HepG2 (cell line): ENCODE results near the gene PTGR3. TPM values are rescaled to one million over a fixed set of nuclear protein-coding genes. Genes with fewer than 3 reads are reported as not detected.

Source experiments
- ATAC-seq: fragments of 200-7000 bp; cut with Tn5 transposase; 3 replicates; pipeline ENCODE4 v1.9.1; 2020; ENCODE audit warnings: mild to moderate bottlenecking, moderate library complexity
- BruUV-seq: library from RNA; stranded (reverse); fragments of 400-500 nt; replicated peaks from 2 replicates; lab custom pipeline; 2021; lab: Mats Ljungman, UMichigan
- CTCF ChIA-PET: fragments of 300-600 bp; formaldehyde crosslinking; extraction: SDS; loops from one replicate; lab custom pipeline; 2021; ENCODE audit warnings: low total read pairs, inconsistent platforms, low intra/inter-chr PET ratio; lab: Yijun Ruan, JAX
- POLR2A ChIA-PET: fragments of 350-600 bp; sonication (Branson Sonifier 250); formaldehyde crosslinking; loops from one replicate; lab custom pipeline; 2020; ENCODE audit warnings: antibody characterized with exemption, inconsistent platforms; lab: Yijun Ruan, JAX
- DNase-seq: peaks from one replicate; pipeline ENCODE4 v3.0.0-alpha.2; 2015; ENCODE audit warnings: low spot score
- FAIRE-seq: peaks from 3 replicates; lab custom pipeline; 2011; peaks lifted over from hg19 to GRCh38; lab: Jason Lieb, UNC
- H2AFZ ChIP-seq: one replicate; pipeline ENCODE4 v1.6.1; 2011; ENCODE audit warnings: low read length, inconsistent platforms
- H3K27ac ChIP-seq: fragments of 300-600 bp; 3 replicates; pipeline ENCODE4 v1.8.0; 2011; ENCODE audit warnings: mixed run types, mild to moderate bottlenecking, mixed read lengths, low read length, inconsistent platforms; ENCODE audit not compliant: insufficient read depth; ENCODE audit errors: extremely low read length
- H3K27me3 ChIP-seq, 2 experiments: fragments of 200-600 bp in 1 of 2; 2 replicates in 1 of 2; 3 replicates in 1 of 2; pipeline versions ENCODE4 v1.6.0 to v1.8.0; 2011; ENCODE audit warnings: low read length in 2 of 2, mild to moderate bottlenecking in 2 of 2, moderate library complexity in 2 of 2, inconsistent platforms in 1 of 2; ENCODE audit not compliant: insufficient read depth in 2 of 2, control insufficient read depth in 1 of 2
- H3K36me3 ChIP-seq, 2 experiments: fragments of 200-600 bp in 1 of 2; replicated peaks in 1 of 2; 2 replicates in 1 of 2; 3 replicates in 1 of 2; pipeline versions ENCODE4 v1.5.1 to v1.8.0; 2011; ENCODE audit warnings: low read length in 2 of 2, inconsistent platforms in 1 of 2; ENCODE audit not compliant: insufficient read depth in 2 of 2, control insufficient read depth in 1 of 2
- H3K4me1 ChIP-seq: 2 replicates; pipeline ENCODE4 v1.5.1; 2012; ENCODE audit warnings: low read length, inconsistent platforms; ENCODE audit not compliant: insufficient read depth
- H3K4me2 ChIP-seq: 2 replicates; pipeline ENCODE4 v1.6.0; 2011; ENCODE audit warnings: low read depth, low read length, inconsistent platforms
- H3K4me3 ChIP-seq, 3 experiments: fragments of 200-600 bp in 1 of 3; sonication (generic), shearing (Covaris generic) in 1 of 3; replicated peaks in 1 of 3; 2 replicates each; pipeline ENCODE4 v1.5.1; 2011 to 2016; ENCODE audit warnings: low read length in 3 of 3, inconsistent platforms in 2 of 3, low read depth in 2 of 3, mild to moderate bottlenecking in 2 of 3, control low read depth in 1 of 3, mixed read lengths in 1 of 3; ENCODE audit not compliant: insufficient read depth in 1 of 3
- H3K79me2 ChIP-seq: one replicate; pipeline ENCODE4 v1.6.1; 2011; ENCODE audit warnings: low read length, inconsistent platforms; ENCODE audit not compliant: insufficient read depth
- H3K9ac ChIP-seq: 2 replicates; pipeline ENCODE4 v1.6.0; 2011; ENCODE audit warnings: mild to moderate bottlenecking, low read depth, low read length, inconsistent platforms; ENCODE audit not compliant: insufficient read depth
- H3K9me3 ChIP-seq: 2 replicates; pipeline ENCODE4 v1.5.1; 2012; ENCODE audit warnings: mild to moderate bottlenecking, low read length
- H4K20me1 ChIP-seq: 2 replicates; pipeline ENCODE4 v1.6.0; 2011; ENCODE audit warnings: inconsistent platforms, mild to moderate bottlenecking, low read length, moderate library complexity; ENCODE audit not compliant: insufficient read depth
- CCDC6 ChIP-seq: sonication (generic); formaldehyde crosslinking; IDR thresholded peaks from 2 replicates; pipeline ENCODE4 v1.8.1; 2022; ENCODE audit warnings: mild to moderate bottlenecking, missing genetic modification reagents, moderate library complexity
- IRF2 ChIP-seq: IDR thresholded peaks from 2 replicates; pipeline ENCODE4 v1.6.1; 2018; ENCODE audit warnings: missing genetic modification reagents, missing compliant biosample characterization
- NAIF1 ChIP-seq: sonication (generic); formaldehyde crosslinking; IDR thresholded peaks from 2 replicates; pipeline ENCODE4 v1.5.0; 2020; ENCODE audit warnings: mild to moderate bottlenecking, missing genetic modification reagents, borderline replicate concordance
- STAT5B ChIP-seq: sonication (generic); formaldehyde crosslinking; IDR thresholded peaks from 2 replicates; pipeline ENCODE4 v1.4.0; 2020; ENCODE audit warnings: missing genetic modification reagents
- ZNF205 ChIP-seq: IDR thresholded peaks from 2 replicates; pipeline ENCODE4 v1.6.1; 2018; ENCODE audit warnings: missing biosample characterization, missing genetic modification reagents
- ZNF746 ChIP-seq: sonication (generic); formaldehyde crosslinking; IDR thresholded peaks from 2 replicates; pipeline ENCODE4 v1.8.0; 2022; ENCODE audit warnings: mild to moderate bottlenecking, missing genetic modification reagents
- ZNF770 ChIP-seq: sonication (generic); formaldehyde crosslinking; IDR thresholded peaks from 2 replicates; pipeline ENCODE4 v1.5.0; 2020; ENCODE audit warnings: mild to moderate bottlenecking, missing genetic modification reagents
- ZNF781 ChIP-seq: sonication (generic); formaldehyde crosslinking; IDR thresholded peaks from 2 replicates; pipeline ENCODE4 v1.5.1; 2020; ENCODE audit warnings: borderline replicate concordance, mild to moderate bottlenecking, missing genetic modification reagents; ENCODE audit errors: not compliant biosample characterization
- WGBS: methylation state at CpG from one replicate; pipeline ENCODE4 v1.1.6; 2017; ENCODE audit warnings: low lambda C conversion rate; 5-methylcytosine and 5-hydroxymethylcytosine counted together
- in situ Hi-C: cut with HindIII; loops from 2 replicates; pipeline ENCODE4 v1.10.0; 2017; ENCODE audit warnings: low pct_unique_long_range_greater_than_20kb; ENCODE audit not compliant: extremely low pct_ligation_motif_present
- intact Hi-C: fragments of 100-400 bp; cut with micrococcal nuclease; formaldehyde crosslinking; loops from one replicate; pipeline ENCODE4 v1.10.0; 2022; ENCODE audit not compliant: unreplicated experiment
- polyA plus RNA-seq, 8 experiments: library from polyadenylated mRNA; depleted of rRNA in 3 of 8; stranded (reverse) in 7 of 8; unstranded in 1 of 8; fragments of >200 nt; fragmentation: Illumina TruSeq in 4 of 8; extraction: Trizol in 4 of 8; gene quantifications; 2 replicates each; pipeline versions ENCODE4 v1.2.1 to v1.2.3, GENCODE V29; 2011 to 2016; ENCODE audit warnings: low read depth in 4 of 8, missing spikeins in 1 of 8, mixed read lengths in 1 of 8; ENCODE audit not compliant: insufficient read depth in 1 of 8
- total RNA-seq, 5 experiments: library from RNA; depleted of rRNA; stranded (reverse); fragments of >200 nt; fragmentation: Illumina TruSeq; extraction: Trizol; gene quantifications; 2 replicates each; pipeline ENCODE4 v1.2.3, GENCODE V29; 2016; ENCODE audit warnings: low read depth in 1 of 5
- TF ChIP-seq, protein P1 (sequence below), 2 experiments: sonication (generic) in 1 of 2; formaldehyde crosslinking in 1 of 2; IDR thresholded peaks; 2 replicates each; pipeline versions ENCODE4 v1.4.0 to v1.6.1; 2018 to 2020; ENCODE audit warnings: missing genetic modification reagents in 2 of 2, borderline replicate concordance in 1 of 2, low read depth in 1 of 2, mild to moderate bottlenecking in 1 of 2, missing biosample characterization in 1 of 2
- TF ChIP-seq, protein P2 (sequence below): sonication (generic); formaldehyde crosslinking; IDR thresholded peaks from 2 replicates; pipeline ENCODE4 v1.4.0; 2020; ENCODE audit warnings: missing genetic modification reagents

Gene PTGR3
- total and polyA plus RNA-seq, 2 of the 13 experiments (the other 11 are each of a cell fraction or from before 2014, with no cell fraction given), result 11.5 to 25.3 TPM

- TF ChIP-seq ZNF770 (CRISPR knock-in tag), result no peak
Observed at GRCh38 chr18:75162978-75163377, 46.0 kb downstream of the PTGR3 start (continued).

DNA sequence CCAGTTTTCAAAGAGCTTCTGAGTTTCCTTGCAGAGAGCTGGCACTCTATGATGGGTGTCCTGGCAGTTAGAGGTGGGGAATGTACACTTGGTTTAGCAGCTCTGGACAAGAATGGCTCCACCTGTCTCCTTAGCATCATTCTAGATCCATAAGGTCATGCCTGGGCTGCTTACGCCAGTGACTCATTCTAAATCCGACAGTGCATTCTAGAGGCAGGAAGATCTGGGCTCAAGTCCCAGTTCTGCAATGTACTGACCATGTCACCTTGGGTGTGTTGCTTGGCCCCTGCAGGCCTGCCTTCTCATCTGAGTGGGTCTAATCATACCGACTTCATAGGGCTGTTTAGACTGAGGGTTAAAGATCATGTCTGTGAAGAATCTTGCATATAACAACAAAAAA lies 46.5 kb downstream of the PTGR3 start:
- no peaks in the 10 kb centered on the region for H3K79me2 ChIP-seq
- intact Hi-C loops (loop anchor here (5.0 kb wide), 2 partner anchors 45 to 80 kb away; partner anchors contain the start of gene PTGR3), in situ Hi-C loops (loop anchor here (25.0 kb wide), 1 partner anchor 325 kb away; no protein-coding TSS in a partner anchor)
- H3K4me1 ChIP-seq, result peaks cover 13% of the 10 kb centered on the region
- TF ChIP-seq ZNF746 (CRISPR knock-in tag), result no peak
- no peak for TF ChIP-seq ZNF781 (CRISPR knock-in tag)
- TF ChIP-seq CCDC6 (CRISPR knock-in tag), result no peak
- no peak for TF ChIP-seq STAT5B (CRISPR knock-in tag)
- TF ChIP-seq, protein P1, sequence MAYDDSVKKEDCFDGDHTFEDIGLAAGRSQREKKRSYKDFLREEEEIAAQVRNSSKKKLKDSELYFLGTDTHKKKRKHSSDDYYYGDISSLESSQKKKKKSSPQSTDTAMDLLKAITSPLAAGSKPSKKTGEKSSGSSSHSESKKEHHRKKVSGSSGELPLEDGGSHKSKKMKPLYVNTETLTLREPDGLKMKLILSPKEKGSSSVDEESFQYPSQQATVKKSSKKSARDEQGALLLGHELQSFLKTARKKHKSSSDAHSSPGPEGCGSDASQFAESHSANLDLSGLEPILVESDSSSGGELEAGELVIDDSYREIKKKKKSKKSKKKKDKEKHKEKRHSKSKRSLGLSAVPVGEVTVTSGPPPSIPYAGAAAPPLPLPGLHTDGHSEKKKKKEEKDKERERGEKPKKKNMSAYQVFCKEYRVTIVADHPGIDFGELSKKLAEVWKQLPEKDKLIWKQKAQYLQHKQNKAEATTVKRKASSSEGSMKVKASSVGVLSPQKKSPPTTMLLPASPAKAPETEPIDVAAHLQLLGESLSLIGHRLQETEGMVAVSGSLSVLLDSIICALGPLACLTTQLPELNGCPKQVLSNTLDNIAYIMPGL (CRISPR knock-in tag; IDR thresholded peaks at IDR 0.05; ENCODE audit: borderline replicate concordance in 1 of 2, low read depth in 1 of 2), result no peak
- no peak for TF ChIP-seq ZNF205 (CRISPR knock-in tag)
- TF ChIP-seq, protein P2, sequence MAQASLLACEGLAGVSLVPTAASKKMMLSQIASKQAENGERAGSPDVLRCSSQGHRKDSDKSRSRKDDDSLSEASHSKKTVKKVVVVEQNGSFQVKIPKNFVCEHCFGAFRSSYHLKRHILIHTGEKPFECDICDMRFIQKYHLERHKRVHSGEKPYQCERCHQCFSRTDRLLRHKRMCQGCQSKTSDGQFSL (CRISPR knock-in tag), result no peak
- no peak for TF ChIP-seq IRF2 (CRISPR knock-in tag)
- no peak for TF ChIP-seq NAIF1
- H3K27me3 ChIP-seq, result peaks cover 0 to 26% of the 10 kb centered on the region in 2 experiments; a peak in 4 of 5 replicates
- ATAC-seq (no peak), DNase-seq (no peak), FAIRE-seq (no peak)
- no peak overlapping the region for H3K4me3 ChIP-seq
- no peak overlapping the region for H3K4me2 ChIP-seq
- H3K36me3 ChIP-seq, result no peaks in the 10 kb centered on the region
- BruUV-seq, result no TSS peak
- no peaks in the 10 kb centered on the region for H3K9me3 ChIP-seq
- no peak overlapping the region for H3K27ac ChIP-seq
- ChIA-PET CTCF (no interaction called here), POLR2A (no interaction called here)
- no peak overlapping the region for H2AFZ ChIP-seq
- H3K9ac ChIP-seq, result no peak overlapping the region
- H4K20me1 ChIP-seq, result no peaks in the 10 kb centered on the region
- WGBS, result 47% methylated on average over 3 of the region's 3 CpGs
